Activated gamma-delta T cell treated with anti-CD3 and anti-CD28 coated beads, Interleukin-2, amount 50 U/mL, for 16 hours (primary cell): Measurements from ENCODE around the gene MYPN.
A peak's percentile ranks its signal among the peaks of the same experiment; 100 is the strongest.
"Not testable (repeated sequence)": the region's sequence is repeated elsewhere in the genome, so short reads cannot be mapped to it uniquely, and the experiment has no call there.

Experiments used
- DNase-seq: peaks from one replicate; pipeline ENCODE4 v3.0.0-alpha.2; 2020; ENCODE audit warnings: low read depth

The MYPN gene

GRCh38 chr10:68109331-68109730, at the start of gene MYPN:
MYPN (plus strand) TSS chr10:68109488; CDS start chr10:68121439, 11,951 bp downstream.
- no peak for DNase-seq

GRCh38 chr10:68067029-68067428, 42.3 kb upstream of the MYPN start:
- no peak for DNase-seq

GRCh38 chr10:68067508-68067907, 41.8 kb upstream of the MYPN start:
- no peak for DNase-seq

- DNase-seq: no peak
These were observed 35.7 kb upstream of the MYPN start for GRCh38 chr10:68073631-68074030.

- DNase-seq: no peak
These were observed 35.1 kb upstream of the MYPN start for GRCh38 chr10:68074031-68074774.

GRCh38 chr10:68074775-68075549, 34.3 kb upstream of the MYPN start, which contains the start of gene HERC4:
HERC4 (minus strand) TSS chr10:68075283; CDS start chr10:68073108, 2,175 bp downstream.
- peak; percentile 83 for DNase-seq

GRCh38 chr10:68075550-68076004, 33.7 kb upstream of the MYPN start:
- DNase-seq: no peak

GRCh38 chr10:68076081-68076480, 33.2 kb upstream of the MYPN start:
- not testable (repeated sequence) for DNase-seq

GRCh38 chr10:68077026-68077425, 32.3 kb upstream of the MYPN start:
- no peak for DNase-seq

GRCh38 chr10:68079434-68079833, 29.9 kb upstream of the MYPN start:
- DNase-seq: no peak

GRCh38 chr10:68080853-68081431, 28.3 kb upstream of the MYPN start:
- DNase-seq: no peak

GRCh38 chr10:68081916-68082315, 27.4 kb upstream of the MYPN start:
- no peak for DNase-seq

- no peak for DNase-seq
These were observed 26.4 kb upstream of the MYPN start for GRCh38 chr10:68082872-68083271.

- DNase-seq: no peak
These were observed 25.3 kb upstream of the MYPN start for GRCh38 chr10:68083953-68084352.

GRCh38 chr10:68084469-68084868, 24.8 kb upstream of the MYPN start:
- no peak for DNase-seq

GRCh38 chr10:68086011-68086410, 23.3 kb upstream of the MYPN start:
- no peak for DNase-seq

GRCh38 chr10:68086910-68087684, 22.2 kb upstream of the MYPN start:
- DNase-seq: no peak

- no peak for DNase-seq
These were observed 21.4 kb upstream of the MYPN start for GRCh38 chr10:68087685-68088401.

- DNase-seq: no peak
These were observed 20.5 kb upstream of the MYPN start for GRCh38 chr10:68088740-68089139.

GRCh38 chr10:68090586-68090985, 18.7 kb upstream of the MYPN start:
- no peak for DNase-seq

GRCh38 chr10:68092512-68092911, 16.8 kb upstream of the MYPN start:
- no peak for DNase-seq
